Embryonic facial prominence (tissue), 1 donor: ENCODE data around the gene GUCA1A.

Source experiments
- DNase-seq: peaks from one replicate; pipeline ENCODE4 v3.0.0-alpha.2; 2016; ENCODE audit errors: extremely low spot score

GUCA1A gene

DNA sequence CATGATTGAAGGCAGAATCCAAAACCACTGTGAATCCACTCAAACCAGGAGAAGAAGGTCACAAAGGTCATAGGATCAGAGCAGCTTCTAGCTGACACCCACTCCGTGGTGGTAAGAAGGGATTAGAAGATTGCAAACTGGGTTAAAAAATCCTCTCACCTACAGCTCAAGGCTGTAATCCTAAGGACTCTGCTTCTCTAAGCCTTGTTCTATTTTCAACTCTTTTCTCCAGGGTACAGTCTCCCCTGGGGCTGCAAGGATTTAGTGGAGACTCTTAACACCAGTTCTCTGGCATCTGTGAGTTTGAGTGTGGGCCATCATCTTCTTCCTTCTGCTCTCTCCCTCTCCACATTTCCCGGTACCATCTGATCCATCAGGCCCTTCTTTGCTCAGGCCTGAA lies at the start of gene GUCA1A:
Gene GUCA1A (plus strand): TSS at position 264 of the 400 bp plus-strand sequence. CDS start 250 bp downstream, outside the sequence.
- no peak for DNase-seq

DNA sequence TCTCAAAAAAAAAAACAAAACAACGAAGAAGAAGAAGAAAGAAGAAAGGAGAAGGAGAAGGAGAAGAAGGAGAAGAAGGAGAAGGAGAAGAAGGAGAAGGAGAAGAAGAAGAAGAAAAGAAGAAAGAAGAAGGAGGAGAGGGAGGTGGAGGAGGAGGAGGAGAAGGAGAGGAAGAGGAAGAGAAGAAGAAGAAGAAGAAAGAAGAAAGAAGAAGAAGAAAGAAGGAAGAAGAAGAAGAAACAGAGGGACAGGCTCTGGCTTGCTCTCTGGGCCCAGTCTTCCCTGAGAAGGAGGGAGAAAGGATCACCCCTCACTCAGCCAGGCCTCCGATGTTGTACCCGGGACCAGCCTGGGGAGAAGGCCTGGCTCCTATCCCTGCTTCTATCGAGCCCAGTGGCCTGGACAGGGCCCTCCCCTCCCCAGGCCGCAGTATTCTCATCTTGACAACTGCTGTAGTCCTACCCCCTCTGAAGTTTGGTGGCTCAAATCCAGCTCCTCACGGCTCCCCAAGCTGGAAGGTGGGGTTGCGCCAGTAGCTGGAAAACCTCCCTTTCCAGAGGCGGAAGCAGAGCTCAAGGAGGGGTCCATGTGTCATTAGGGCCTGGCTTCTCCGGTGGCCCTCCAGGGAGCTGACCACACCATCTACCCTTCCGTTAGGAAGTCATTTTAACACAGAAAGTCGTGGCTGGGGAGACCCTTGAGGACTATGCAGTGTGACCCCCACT lies 49.6 kb upstream of the GUCA1A start:
- no peak for DNase-seq

DNA sequence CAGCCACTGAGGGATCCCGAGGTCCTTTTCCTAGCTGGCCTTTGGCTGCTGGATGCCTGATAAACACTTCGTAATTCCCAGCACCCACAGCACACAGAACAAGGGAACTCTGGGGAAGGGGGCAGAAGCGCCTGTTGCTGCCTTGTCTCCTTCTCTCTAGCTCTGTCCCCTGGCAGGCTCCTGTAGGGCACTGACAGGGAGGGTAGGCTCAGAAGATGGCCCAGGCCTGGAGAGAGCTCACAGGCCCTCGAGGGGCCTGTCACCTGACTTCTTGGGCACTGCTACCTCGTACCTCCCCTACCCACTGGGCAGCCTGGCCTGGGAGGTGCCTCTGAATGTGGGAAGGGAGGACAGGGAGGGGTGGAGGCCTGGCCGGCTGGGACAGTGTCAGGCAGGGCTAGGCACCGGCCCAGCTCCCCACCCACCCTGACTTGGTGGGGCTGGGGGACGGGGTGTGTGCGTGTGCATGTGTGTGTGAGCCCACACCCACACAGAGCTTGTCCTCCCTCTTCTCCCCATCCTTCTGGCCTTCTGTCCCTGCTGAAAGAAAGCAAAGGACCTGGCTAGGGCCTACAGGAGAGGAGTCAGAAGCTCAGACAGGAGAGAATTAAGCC lies 48.8 kb upstream of the GUCA1A start:
- DNase-seq, result no peak

DNA sequence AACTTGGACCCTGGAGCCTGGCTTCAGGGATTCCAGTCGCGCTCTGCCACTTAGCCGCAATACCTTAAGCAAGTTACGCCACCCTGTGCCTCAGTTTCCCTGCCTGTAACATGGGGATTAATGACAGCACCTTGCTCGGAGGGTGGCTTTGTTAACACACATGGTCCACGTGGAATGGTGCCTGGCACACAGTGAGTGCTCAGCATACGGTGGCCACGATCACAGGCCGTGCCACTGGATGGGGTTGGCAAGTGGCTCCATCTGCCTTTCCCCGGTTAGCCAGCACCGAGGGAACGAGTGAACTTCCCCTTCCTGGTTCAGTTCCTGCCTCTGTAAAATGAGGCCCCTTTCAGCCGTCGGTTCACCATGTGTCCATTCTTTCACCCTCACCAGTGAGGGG lies 47.9 kb upstream of the GUCA1A start:
- no peak for DNase-seq

DNA sequence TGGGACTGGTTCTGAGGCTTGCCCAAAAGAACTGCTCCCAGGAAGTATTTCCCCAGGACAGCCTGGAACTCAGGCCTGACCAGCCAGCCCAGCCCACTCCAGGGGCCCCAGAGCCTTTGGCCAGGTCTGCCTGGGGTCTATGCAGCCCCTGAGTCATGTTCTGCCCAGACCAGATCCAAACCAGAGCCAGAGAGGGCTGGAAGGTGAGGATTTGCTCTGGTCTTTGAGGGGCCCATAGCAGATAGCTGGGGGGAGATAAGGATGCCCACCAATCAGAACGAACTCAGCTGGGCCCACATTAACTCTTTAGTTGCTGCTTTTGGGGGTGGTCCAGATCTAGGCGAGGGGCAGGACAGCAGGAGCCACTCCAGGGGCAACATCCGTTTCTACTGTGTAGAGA lies 47.5 kb upstream of the GUCA1A start:
- no peak for DNase-seq

DNA sequence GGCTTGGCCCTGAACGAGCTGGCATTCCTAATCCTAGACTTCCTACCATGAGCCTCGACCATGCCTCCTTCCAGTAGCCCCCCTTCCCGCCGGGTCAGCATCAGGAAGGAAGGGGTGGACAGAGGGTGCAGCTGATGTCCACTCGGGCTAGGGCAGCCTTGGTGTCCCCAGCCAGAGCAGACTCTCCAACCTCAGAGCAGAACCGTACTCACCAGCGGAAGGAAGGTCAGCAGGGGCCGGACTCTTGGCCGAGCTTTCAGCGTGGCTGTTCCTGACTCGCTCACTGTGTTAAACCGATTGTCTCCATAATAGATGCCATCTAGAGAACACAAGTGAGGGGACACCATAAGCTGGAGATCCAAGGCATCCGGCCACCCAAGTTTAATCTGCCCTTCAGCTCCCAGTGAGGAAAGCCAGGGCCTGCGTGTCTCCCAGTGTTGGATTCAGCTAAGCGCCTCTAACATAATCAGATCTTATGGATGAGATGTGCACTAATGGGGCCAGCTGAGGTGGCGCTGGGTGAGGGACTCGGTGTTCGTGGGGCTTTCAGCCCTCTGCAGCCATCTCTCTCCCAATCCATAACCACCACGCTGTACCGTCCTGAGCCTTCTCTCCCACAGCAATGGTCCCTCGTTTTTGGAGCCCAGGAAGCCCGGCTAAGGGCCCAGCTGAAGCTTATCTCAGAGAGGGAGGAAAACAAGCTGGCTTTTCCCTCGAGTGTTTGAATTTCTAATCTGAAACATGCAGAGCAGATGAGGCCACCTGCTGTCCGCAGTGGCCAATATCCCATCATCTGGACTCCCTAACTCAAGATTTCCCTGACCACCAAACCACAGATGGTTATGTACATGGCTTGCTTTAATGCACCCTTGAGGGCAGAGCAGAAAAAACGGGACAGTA lies 44.5 kb upstream of the GUCA1A start:
- no peak for DNase-seq

DNA sequence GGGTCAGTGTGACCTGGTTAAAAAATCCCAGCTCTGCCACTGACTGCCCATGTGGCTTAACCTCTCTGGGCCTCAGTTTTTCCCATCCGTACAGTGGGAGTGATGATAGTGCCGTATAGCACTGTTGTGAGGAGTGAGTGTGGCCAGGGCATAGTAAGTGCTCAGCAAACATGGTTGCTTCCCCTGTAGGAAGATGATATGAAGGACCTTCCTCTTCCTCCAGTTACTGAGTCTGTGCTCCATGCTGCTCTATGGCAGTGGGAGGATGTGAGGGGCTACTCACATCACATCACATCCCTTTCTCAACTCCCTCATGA lies 43.8 kb upstream of the GUCA1A start:
- no peak for DNase-seq

DNA sequence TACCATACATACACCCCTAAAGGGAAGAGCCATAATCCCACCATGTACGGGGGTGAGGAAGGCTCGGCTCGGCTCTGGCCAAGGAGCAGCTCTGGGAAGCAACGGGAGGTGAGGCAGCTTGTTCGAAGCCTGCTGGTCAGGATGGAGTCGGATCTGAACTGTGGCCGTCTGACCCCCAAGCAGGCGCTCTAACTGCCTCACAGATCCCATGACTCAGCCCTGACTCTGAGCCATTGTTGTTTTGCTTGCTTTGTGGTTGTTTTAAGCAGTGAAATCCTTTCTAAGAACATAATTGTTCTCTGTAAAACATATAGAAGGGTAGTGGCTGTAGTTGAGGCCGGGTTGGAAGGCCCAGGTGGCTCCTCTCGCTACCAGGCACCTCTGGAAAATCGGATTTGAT lies 41.6 kb upstream of the GUCA1A start:
- no peak for DNase-seq

DNA sequence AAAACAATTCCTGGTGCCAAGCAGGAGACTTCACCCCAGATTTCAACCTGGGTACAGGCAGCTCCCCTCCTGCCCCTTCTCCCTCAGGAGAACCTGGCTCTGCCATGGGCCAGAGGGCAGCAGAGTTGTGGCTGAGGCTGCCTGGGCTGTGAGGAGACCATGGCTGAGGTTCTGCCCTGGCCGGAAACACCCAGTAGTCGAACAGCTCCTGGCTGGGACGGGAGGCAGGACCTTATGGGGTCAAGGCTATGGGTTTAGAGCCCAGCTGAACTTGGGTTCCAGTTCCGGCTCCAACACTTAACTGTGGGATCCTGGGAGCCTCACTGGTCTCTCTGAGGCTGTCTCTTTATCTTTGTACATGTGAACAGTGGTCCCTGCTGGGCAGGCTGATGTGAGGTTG lies 39.2 kb upstream of the GUCA1A start:
- DNase-seq, result no peak

DNA sequence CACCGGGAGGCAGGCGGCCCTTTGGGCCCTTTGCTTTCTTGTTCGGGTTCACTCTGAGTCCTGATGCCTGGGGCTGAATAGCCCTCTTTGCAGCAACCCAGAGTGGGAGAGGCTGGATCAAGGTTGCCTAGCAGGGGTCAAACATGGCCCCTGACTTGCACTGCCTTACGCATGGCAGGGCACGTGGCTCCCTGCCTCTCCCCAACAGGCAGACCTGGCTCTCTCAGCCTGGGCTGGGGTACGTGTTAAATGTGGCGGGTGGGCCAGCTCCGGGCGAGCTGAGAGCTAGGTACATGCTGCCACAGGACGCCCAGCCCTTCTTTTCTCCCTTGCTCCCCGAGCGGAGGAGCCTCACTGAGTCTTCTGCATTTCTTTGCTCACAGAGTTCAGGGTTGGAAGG lies 38.0 kb upstream of the GUCA1A start:
- no peak for DNase-seq

DNA sequence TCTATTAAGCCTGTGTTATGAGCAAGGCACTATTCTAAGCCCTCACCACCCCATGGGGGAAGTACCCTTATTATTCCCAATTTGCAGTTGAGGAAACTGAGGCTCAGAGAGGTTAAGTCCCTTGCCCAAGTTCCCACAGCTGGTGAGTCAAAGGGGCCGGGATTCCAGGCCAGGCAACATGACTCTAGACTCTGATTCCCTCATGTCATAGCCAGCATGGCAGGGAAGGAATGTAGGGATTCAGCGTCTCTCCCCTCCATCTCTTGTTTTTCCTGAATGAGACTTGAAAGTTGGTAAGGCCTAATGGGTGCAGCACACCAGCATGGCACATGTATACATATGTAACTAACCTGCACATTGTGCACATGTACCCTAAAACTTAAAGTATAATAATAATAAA lies 37.4 kb upstream of the GUCA1A start:
- no peak for DNase-seq

DNA sequence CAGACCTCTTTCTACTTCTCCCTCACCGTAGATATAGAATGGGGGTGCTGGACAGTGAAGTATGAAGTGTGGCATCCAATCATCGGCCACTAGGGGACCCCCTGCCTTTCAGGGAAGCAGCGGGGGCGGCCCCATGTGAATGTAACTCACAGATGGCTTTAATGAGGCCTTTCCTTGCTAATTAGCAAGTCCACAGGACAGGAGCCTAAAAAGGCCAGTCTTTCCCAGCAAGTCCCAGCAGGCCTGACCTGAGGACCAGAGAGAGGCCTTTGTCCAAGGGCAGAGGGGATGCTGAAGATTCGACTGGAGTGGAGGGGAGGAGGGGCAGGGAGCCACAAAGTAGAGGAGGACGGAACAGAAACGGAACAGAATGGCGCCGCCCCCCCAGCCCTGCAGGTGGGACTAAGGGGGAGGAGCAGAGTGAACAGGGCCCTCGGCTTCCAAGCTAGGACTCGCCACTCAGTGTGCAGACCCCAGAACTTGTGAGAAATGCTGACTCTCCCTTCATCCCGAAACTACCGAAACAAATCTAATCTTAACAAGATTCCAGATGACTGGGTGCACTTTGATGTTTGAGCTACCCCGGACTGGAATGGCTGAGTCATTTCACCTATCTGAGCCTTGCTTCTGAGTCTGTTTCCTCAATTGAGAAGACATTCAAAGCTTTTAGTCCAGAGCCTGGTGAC lies 36.5 kb upstream of the GUCA1A start:
- no peak for DNase-seq

DNA sequence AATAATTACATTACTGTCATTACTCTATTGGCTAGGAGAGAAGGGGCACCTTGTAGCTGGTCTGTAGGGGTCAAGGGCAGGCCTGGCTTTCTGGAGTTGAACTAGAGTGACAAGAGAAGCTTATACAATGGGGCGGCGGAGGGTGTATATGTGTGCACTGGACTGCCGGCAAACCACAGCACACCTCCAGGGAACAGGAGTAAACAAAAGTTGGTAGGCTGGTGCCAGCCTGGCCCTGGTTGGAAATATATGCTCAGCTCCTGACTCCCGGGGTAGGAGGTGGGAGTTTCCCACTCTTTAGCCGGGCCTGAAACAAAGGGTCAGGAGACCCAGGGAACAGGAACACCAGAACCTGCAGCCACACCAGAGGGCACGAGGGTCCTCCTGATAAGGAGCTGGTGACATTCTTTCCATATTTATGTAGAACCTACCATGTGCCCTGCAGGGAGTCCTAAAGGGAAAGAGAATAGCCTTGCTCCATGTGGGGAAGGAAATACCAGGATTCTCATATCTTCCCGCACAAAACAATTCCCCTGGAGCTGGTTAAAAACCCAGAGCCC lies 35.9 kb upstream of the GUCA1A start:
- DNase-seq, result no peak

DNA sequence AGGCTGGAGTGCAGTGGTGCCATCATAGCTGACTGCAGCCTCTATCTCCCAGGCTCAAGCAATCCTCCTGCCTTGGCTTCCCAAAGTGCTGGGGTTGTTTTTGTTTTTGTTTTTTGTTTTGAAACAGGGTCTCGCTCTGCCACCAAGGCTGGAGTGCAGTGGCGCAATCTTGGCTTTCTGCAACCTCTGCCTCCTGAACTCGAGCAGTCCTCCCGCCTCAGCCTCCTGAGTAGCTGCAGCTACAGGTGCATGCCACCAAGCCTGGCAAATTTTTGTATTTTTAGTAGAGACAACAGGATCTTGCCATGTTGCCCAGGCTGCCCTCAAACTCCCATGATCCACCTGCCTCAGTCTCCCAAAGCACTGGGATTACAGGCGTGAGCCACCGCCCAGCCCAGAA lies 35.0 kb upstream of the GUCA1A start:
- no peak for DNase-seq

DNA sequence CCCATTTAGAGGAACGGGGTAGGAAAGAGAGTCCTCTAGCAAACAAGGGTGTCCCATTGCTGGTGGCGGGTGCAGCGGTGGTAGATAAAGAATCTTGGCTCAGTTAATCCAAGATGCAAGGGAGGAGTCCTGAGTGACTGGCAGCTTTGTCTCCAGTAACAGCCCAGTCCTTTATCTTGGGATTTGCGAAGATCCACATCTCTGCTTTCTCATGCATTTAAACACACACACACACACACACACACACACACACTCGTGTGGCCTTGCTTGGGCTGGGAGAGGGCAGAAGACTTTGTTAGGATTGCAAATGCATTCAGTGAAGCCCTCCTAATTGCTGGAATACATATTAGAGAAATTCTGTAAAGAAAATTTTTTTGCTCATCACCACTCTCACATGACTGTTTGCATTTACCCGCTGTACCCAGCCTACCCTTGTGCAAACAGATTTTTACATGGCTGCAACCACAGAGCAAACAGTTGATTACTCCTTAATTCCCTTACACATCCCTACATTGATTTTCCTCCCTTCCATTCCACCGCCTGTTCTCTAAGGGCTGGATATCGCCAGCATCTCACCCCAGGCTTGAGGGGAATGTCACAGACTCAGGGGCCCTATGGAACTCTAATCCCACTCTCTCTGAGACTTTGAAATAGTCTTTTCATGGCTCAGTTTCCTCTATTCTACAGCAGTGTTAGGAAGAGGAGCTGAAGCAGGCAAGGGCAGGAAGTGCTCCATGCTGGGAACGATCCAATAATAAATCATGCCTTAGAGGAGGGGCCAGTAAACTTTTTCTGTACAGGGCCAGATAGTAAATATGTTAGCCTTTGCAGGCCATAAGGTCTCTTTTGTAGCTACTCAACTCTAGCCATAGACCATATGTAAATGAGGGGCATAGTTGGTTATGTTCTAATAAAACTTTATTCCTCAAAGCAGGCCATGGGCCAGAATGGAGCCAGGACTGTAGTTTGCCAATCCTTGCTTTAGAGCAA lies 34.2 kb upstream of the GUCA1A start:
- DNase-seq, result no peak

DNA sequence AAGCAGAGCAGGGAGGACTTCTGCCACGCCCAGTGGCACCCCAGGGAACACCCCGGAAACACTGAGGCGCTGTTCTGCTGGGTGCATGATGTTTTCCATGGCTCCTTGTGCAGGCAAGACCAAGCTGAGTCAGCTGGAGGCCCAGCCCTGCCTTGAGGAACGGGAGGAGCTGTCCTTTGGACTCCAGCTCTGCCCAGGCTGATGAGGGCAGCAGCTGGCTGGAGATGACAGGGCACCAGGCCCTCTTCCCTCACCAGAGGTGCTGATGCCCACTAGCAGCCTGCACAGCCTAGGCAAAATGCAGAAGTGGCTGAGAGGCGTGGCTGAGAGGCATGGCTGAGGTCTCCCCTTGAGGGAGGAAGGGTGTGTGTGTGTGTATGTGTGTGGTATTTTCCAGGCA lies 33.1 kb upstream of the GUCA1A start:
- DNase-seq, result no peak

DNA sequence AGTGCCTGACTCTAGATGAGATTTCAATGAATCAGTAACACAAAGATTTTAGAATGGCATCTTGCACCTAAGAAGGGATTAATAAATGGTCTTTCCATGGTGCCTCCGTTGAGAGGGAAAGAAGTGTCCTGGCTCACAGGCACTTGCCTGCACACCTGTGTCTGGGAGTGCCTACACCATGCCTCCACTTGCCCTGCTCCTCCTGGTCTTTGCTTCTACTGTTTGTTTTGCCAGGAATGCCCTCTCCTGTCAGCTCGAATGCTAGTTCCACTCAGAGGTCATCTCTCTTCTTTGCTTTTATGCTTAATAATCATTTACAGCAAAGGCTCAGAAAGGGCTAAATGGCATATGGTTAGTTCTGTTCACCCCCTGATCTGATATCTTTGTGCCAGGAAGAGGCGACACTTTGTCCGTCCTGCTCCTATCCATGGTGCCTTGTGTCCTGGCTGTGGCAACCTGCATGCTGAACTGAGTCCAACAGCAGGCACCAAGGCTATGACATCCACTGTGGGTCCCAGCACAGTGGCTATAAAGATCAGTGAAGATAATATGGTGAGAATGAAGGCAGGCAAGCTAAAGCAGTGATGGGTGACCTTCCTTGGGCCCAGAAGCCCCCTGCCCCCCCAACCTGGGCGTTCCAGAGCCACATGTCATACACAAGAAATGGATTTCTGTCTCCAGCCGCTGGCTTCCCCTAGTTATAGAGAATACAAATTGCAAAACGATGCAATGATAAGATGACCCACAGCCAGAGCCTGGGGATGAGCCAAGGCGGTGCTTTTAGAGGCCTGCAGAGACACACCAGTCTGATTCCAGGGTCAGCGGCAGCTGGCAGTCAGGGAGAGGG lies 32.2 kb upstream of the GUCA1A start:
- no peak for DNase-seq

DNA sequence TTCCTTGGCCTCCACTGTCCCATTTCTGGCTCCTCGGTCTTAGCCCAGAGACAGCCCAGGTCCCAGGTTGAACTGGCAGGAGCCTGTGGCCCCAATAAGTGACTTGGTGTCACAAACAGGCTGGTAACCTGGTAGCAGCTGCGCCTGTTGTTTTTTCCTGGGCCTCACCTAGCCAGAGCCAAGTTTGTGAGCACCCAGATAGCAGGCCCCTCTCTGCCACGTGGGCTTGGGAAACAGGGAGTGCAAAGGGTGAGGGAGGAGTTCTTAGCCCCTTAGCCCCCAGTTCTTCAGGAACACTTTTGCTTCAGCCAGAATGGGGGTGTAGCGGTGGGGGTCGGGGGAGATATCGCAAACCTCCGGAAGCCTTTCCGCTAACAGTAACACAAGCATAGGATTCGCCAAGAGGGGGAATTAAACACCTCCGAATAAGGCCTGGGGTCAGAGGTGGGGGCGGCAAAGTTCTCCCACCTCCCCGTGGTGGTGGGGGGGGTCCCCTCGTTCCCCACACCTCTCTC lies 31.5 kb upstream of the GUCA1A start:
- no peak for DNase-seq

DNA sequence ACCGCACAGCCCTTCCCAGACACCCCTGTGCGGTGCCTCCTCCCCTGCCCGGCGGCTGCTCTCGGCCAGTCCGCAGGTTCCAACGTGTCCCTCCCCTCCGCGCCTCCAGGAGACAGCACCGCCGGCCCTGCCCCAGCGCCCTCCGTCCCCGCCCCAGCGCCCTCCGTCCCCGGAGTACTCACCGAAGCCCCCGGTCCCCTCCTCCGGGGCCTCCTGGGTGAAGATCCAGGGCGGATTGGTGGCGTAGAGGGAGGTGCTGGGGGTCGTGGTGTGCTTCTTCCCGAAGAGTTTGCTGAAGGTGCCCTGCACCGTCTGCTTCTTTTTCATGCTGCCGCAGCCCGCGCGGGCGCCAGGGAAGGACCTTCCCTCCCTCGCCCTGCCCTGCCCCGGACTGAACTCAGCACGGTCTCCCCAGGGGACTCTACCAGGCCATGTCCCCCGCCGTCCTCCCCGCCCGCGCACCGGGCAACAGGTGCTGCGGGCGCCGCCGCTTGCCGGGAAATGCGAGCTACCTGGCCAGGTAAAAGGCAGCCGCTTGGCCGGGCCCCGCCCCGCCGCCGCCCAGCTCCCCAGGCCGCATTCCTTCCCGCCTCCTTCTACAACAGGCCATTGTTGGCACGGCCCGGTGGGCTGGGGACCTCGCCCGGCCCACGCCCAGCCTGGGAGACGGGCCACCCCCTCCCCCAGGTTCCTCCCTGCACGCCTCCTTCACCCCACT lies 30.9 kb upstream of the GUCA1A start, which contains the start of gene C6orf132:
Gene C6orf132 (minus strand): TSS at position 503 of the 718 bp plus-strand sequence. CDS start 176 bp downstream, at position 327.
- DNase-seq, result no peak
